ENCODE results near the gene KRTAP5-1. TPM values are rescaled to one million over a fixed set of nuclear protein-coding genes. Genes with fewer than 3 reads are reported as not detected.

KRTAP5-1 gene
- total and polyA plus RNA-seq, 7 experiments from 2014 or later, result not detected

DNA sequence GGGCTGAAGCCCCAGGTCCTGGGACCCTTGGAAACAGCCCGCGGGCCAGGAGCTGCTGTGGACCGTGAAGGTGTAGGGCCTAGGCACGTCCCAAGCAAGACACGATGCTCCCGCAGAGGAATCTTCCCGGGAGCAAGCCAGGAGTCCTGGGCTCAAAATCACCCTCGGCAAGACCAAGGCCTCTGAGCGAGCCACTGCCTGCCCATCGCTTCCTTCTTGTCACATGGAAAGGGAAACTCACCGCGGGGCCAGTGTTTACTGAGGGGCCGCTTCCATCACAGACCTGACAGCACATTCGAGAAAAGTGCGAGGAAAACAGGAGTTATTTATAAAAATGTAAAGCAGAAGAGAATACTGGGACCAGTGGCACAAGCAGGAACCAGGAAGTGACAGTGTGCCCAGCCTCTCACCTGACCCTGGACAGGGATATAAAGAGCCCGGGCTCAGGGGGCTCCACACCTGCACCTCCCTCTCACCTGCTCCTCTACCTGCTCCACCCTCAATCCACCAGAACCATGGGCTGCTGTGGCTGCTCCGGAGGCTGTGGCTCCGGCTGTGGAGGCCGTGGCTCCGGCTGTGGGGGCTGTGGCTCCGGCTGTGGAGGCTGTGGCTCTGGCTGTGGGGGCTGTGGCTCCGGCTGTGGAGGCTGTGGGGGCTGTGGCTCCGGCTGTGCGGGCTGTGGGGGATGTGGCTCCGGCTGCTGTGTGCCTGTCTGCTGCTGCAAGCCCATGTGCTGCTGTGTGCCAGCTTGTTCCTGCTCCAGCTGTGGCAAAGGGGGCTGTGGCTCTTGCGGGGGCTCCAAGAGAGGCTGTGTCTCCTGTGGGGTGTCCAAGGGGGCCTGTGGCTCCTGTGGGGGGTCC is 44.5 kb upstream of the KRTAP5-1 start, which contains the start of gene KRTAP5-5:
Gene KRTAP5-5, plus strand, starts transcription at position 450 of the 860 bp plus-strand sequence. Its CDS starts 66 bp downstream, at position 516.
- no peak for ATAC-seq
- Mint-ChIP-seq H3K27me3 (peaks cover 14 to 26% (median 16%) of the 10 kb centered on the region in 5 donors), H3K36me3 (no peaks in the 10 kb centered on the region), H3K9me3 (peaks cover 0 to 2% (median 0%) of the 10 kb centered on the region in 11 donors), H3K27ac (no peak within 1 kb of the TSS), H3K4me3 (peak within 1 kb of the TSS in 2 of 10 donors; percentile 4 to 29), H3K4me1 (peaks cover 0 to 17% (median 4%) of the 10 kb centered on the region in 7 donors)
- intact Hi-C loops (cut with micrococcal nuclease), result loop anchor here (1.0 to 5.0 kb wide), 4 partner anchors 34 to 427 kb away; no protein-coding TSS in a partner anchor
- Histone ChIP-seq H3K4me3 (ENCODE audit: low read length) (no peak within 1 kb of the TSS), H3K27ac (ENCODE audit: low read depth, low read length) (no peak within 1 kb of the TSS), H3K27me3 (ENCODE audit: control insufficient read depth in 2 of 2, insufficient read depth in 2 of 2, low read length in 2 of 2) (no peaks in the 10 kb centered on the region), H3K4me1 (ENCODE audit: control insufficient read depth in 2 of 2, insufficient read depth in 2 of 2, low read length in 2 of 2) (peaks cover 0 to 7% of the 10 kb centered on the region in 2 donors), H3K36me3 (ENCODE audit: control insufficient read depth in 2 of 3, insufficient read depth in 3 of 3, low read length in 3 of 3) (no peaks in the 10 kb centered on the region), H3K9me3 (ENCODE audit: control insufficient read depth in 2 of 3, low read length in 3 of 3) (no peaks in the 10 kb centered on the region)
- CTCF ChIA-PET, result interaction anchor here (0.6 to 1.5 kb wide), 5 partner anchors 10 to 958 kb away, joined by 3 to 5 read pairs (median 4); no protein-coding TSS in a partner anchor
- POLR2A ChIA-PET, result no interaction called here
- DNase-seq, result no peak

DNA sequence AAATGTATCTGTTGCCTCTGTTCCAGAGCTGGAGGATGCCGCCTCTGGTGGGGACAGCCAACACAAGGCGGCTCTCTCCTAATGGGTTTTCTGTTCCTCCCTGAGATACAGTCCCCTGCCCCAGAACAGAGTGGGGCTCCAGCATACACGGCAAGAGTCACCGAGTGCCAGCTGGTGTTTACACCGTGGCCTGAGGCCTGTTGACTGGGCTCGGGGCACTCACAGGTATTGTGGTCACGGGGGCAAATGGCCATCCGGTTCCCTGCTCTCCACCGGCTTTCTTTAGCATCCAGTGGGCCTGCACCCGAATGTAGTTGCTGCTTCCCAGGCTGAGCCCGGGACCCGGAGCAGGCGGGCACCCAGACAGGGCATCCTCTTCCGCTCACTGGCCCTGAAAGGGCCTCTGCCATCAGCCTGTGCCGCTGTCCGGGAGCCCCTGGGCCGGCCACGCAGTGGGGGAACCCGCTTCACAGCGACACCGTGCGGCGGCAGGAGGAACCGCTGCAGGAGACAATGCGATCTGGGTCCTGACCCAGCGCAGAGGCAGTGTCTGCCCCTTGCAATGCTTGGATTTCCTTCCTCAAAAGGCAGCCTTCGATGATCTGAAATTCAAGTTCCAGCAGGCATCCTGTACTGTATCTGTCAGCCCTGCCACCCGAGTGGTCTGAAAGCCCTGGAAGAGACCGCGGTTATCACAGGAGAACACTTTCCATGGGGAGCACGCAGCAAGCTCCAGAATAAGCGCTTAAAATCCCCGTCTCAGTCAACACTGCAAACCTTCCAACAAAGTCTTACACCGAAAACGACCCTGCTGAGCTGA is 43.6 kb upstream of the KRTAP5-1 start:
- H3K36me3 Mint-ChIP-seq, result no peaks in the 10 kb centered on the region
- peak overlapping the region in 2 of 10 donors; percentile 4 to 29 for H3K4me3 Mint-ChIP-seq
- ChIA-PET POLR2A (no interaction called here), CTCF (interaction anchor here (0.6 to 1.6 kb wide), 8 partner anchors 11 to 957 kb away, joined by 3 to 4 read pairs (median 4); no protein-coding TSS in a partner anchor)
- DNase-seq (peak; percentile 27 to 66 (median 52)), ATAC-seq (peak; percentile 91)
- H3K9me3 ChIP-seq (ENCODE audit: control insufficient read depth in 2 of 3, low read length in 3 of 3), result no peaks in the 10 kb centered on the region
- peaks cover 0 to 7% of the 10 kb centered on the region in 2 donors for H3K4me1 ChIP-seq (ENCODE audit: control insufficient read depth in 2 of 2, insufficient read depth in 2 of 2, low read length in 2 of 2)
- no peak overlapping the region for H3K27ac Mint-ChIP-seq
- H3K4me3 ChIP-seq (ENCODE audit: low read length), result no peak overlapping the region
- no peaks in the 10 kb centered on the region for H3K27me3 ChIP-seq (ENCODE audit: control insufficient read depth in 2 of 2, insufficient read depth in 2 of 2, low read length in 2 of 2)
- peaks cover 0 to 2% (median 0%) of the 10 kb centered on the region in 11 donors for H3K9me3 Mint-ChIP-seq
- intact Hi-C loops (cut with micrococcal nuclease), result loop anchor here (1.0 to 5.0 kb wide), 4 partner anchors 33 to 426 kb away; no protein-coding TSS in a partner anchor
- no peak overlapping the region for H3K27ac ChIP-seq (ENCODE audit: low read depth, low read length)
- H3K27me3 Mint-ChIP-seq, result peaks cover 14 to 19% (median 16%) of the 10 kb centered on the region in 5 donors
- H3K4me1 Mint-ChIP-seq, result peaks cover 0 to 17% (median 4%) of the 10 kb centered on the region in 7 donors
- no peaks in the 10 kb centered on the region for H3K36me3 ChIP-seq (ENCODE audit: control insufficient read depth in 2 of 3, insufficient read depth in 3 of 3, low read length in 3 of 3)

DNA sequence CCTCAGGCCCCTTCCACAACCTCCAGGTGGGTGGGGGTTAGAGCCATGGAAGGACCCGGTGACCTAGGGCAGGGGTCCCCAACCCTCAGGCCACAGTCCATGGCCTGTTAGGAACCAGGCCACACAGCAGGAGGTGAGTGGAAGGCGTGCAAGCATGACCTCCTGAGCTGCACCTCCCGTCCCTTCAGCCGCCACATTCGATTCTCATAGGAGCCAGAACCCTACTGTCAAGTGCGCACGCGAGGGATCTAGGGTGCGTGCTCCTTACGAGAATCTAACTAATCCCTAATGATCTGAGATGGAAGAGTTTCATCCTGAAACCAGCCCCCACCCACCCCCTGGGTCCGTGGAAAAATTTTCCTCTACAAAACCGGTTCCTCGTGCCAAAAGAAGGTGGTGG is 40.5 kb upstream of the KRTAP5-1 start:
- Histone ChIP-seq H3K9me3 (ENCODE audit: control insufficient read depth in 2 of 3, low read length in 3 of 3) (no peaks in the 10 kb centered on the region), H3K27me3 (ENCODE audit: control insufficient read depth in 2 of 2, insufficient read depth in 2 of 2, low read length in 2 of 2) (no peaks in the 10 kb centered on the region), H3K4me3 (ENCODE audit: low read length) (no peak overlapping the region), H3K36me3 (ENCODE audit: control insufficient read depth in 2 of 3, insufficient read depth in 3 of 3, low read length in 3 of 3) (no peaks in the 10 kb centered on the region), H3K4me1 (ENCODE audit: control insufficient read depth in 2 of 2, insufficient read depth in 2 of 2, low read length in 2 of 2) (peaks cover 0 to 7% of the 10 kb centered on the region in 2 donors), H3K27ac (ENCODE audit: low read depth, low read length) (no peak overlapping the region)
- intact Hi-C loops (cut with micrococcal nuclease), result loop anchor here in 1 of 2 donors (5.0 kb wide), 1 partner anchor 423 kb away; no protein-coding TSS in a partner anchor
- peaks cover 0 to 5% (median 0%) of the 10 kb centered on the region in 7 donors for H3K4me1 Mint-ChIP-seq
- DNase-seq (no peak), ATAC-seq (no peak)
- peaks cover 2 to 13% (median 6%) of the 10 kb centered on the region in 5 donors for H3K27me3 Mint-ChIP-seq
- no peak overlapping the region for H3K4me3 Mint-ChIP-seq
- CTCF ChIA-PET, result no interaction called here
- no peak overlapping the region for H3K27ac Mint-ChIP-seq
- POLR2A ChIA-PET, result no interaction called here
- H3K36me3 Mint-ChIP-seq, result no peaks in the 10 kb centered on the region
- no peaks in the 10 kb centered on the region for H3K9me3 Mint-ChIP-seq

DNA sequence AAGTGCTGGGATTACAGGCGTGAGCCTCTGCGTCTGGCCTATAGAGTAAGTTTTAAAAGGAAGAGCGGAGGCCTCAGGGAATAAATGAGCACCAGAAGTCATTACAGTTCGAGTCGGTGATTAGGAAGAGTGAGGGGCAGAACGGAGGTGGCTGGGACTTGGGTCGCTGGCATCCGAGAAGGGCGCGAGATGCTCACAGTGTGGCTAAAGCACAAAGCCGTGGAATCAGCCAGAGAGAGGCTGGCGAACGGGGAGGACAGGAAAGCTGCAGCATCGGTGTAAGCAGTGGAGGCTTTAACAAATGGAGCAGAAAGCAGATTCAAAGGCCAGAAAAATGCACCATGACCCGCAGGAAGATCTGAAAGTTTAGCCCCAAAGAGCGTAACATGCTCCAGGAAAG is 39.5 kb upstream of the KRTAP5-1 start:
- DNase-seq (no peak), ATAC-seq (no peak)
- intact Hi-C loops (cut with micrococcal nuclease), result loop anchor here in 1 of 2 donors (5.0 kb wide), 1 partner anchor 422 kb away; no protein-coding TSS in a partner anchor
- Mint-ChIP-seq H3K4me3 (no peak overlapping the region), H3K27ac (no peak overlapping the region), H3K27me3 (peaks cover 0 to 16% (median 5%) of the 10 kb centered on the region in 5 donors), H3K4me1 (peaks cover 0 to 4% (median under 1%) of the 10 kb centered on the region in 7 donors), H3K9me3 (no peaks in the 10 kb centered on the region), H3K36me3 (no peaks in the 10 kb centered on the region)
- no peaks in the 10 kb centered on the region for H3K36me3 ChIP-seq (ENCODE audit: control insufficient read depth in 2 of 3, insufficient read depth in 3 of 3, low read length in 3 of 3)
- no peak overlapping the region for H3K27ac ChIP-seq (ENCODE audit: low read depth, low read length)
- H3K27me3 ChIP-seq (ENCODE audit: control insufficient read depth in 2 of 2, insufficient read depth in 2 of 2, low read length in 2 of 2), result no peaks in the 10 kb centered on the region
- no peaks in the 10 kb centered on the region for H3K9me3 ChIP-seq (ENCODE audit: control insufficient read depth in 2 of 3, low read length in 3 of 3)
- ChIA-PET CTCF (no interaction called here), POLR2A (interaction anchor here (0.7 to 1.1 kb wide), 2 partner anchors 11 to 229 kb away, joined by 3 to 4 read pairs; no protein-coding TSS in a partner anchor)
- H3K4me1 ChIP-seq (ENCODE audit: control insufficient read depth in 2 of 2, insufficient read depth in 2 of 2, low read length in 2 of 2), result peaks cover 0 to 7% of the 10 kb centered on the region in 2 donors
- H3K4me3 ChIP-seq (ENCODE audit: low read length), result no peak overlapping the region

DNA sequence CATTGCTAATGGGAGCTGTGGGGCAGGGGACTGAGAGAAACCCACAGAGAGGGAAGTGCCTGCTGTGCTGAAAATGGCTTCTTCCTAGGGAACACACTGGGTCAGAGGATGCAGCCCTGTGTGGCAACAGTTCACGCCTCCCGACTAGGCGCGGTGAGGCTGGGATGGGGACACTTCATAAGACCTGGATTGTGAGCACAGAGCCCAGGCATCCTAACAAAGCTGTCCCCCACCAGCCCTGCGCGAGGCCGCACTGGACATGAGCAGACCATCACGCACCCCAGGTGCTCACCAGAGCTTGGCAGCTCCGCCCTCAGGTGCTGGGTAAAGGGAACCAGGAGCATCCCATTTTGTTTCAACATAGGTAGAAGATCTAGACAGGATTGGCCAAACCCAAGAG is 38.6 kb upstream of the KRTAP5-1 start:
- H3K4me3 ChIP-seq (ENCODE audit: low read length), result no peak overlapping the region
- POLR2A ChIA-PET, result interaction anchor here (0.7 to 1.1 kb wide), 2 partner anchors 10 to 230 kb away, joined by 3 to 4 read pairs; no protein-coding TSS in a partner anchor
- no peaks in the 10 kb centered on the region for H3K27me3 ChIP-seq (ENCODE audit: control insufficient read depth in 2 of 2, insufficient read depth in 2 of 2, low read length in 2 of 2)
- H3K4me3 Mint-ChIP-seq, result no peak overlapping the region
- H3K4me1 ChIP-seq (ENCODE audit: control insufficient read depth in 2 of 2, insufficient read depth in 2 of 2, low read length in 2 of 2), result peaks cover 0 to 3% of the 10 kb centered on the region in 2 donors
- intact Hi-C loops (cut with micrococcal nuclease), result no loop called here
- ATAC-seq (no peak), DNase-seq (no peak)
- no peaks in the 10 kb centered on the region for H3K36me3 Mint-ChIP-seq
- no peaks in the 10 kb centered on the region for H3K9me3 Mint-ChIP-seq
- peaks cover 0 to 21% (median 5%) of the 10 kb centered on the region in 5 donors for H3K27me3 Mint-ChIP-seq
- no peak overlapping the region for H3K27ac ChIP-seq (ENCODE audit: low read depth, low read length)
- no peak overlapping the region for H3K27ac Mint-ChIP-seq
- H3K4me1 Mint-ChIP-seq, result peaks cover 0 to 5% (median 4%) of the 10 kb centered on the region in 7 donors
- CTCF ChIA-PET, result no interaction called here
- H3K36me3 ChIP-seq (ENCODE audit: control insufficient read depth in 2 of 3, insufficient read depth in 3 of 3, low read length in 3 of 3), result no peaks in the 10 kb centered on the region
- no peaks in the 10 kb centered on the region for H3K9me3 ChIP-seq (ENCODE audit: control insufficient read depth in 2 of 3, low read length in 3 of 3)

DNA sequence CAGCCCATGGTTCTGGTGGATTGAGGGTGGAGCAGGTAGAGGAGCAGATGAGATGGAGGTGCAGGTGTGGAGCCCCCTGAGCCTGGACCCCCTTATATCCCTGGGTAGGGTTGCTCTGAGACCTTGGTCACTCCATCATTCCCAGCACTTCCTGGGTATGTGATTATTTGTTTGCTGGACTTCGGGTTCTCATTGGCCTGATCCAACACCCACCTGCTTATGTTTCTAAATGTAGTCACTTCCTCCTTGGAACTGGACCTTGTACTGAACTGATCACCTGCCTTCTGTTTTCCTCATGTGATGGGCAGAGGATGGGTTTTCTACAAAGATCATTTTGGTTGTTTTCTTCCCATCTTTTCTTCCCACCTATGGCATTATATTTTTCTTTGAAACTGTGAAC is 37.0 kb upstream of the KRTAP5-1 start, which contains the start of gene KRTAP5-4:
Gene KRTAP5-4, minus strand, starts transcription at position 53 of the 400 bp plus-strand sequence. Its CDS starts 45 bp downstream, at position 8.
- Histone ChIP-seq H3K36me3 (ENCODE audit: control insufficient read depth in 2 of 3, insufficient read depth in 3 of 3, low read length in 3 of 3) (no peaks in the 10 kb centered on the region), H3K27me3 (ENCODE audit: control insufficient read depth in 2 of 2, insufficient read depth in 2 of 2, low read length in 2 of 2) (no peaks in the 10 kb centered on the region), H3K4me1 (ENCODE audit: control insufficient read depth in 2 of 2, insufficient read depth in 2 of 2, low read length in 2 of 2) (no peaks in the 10 kb centered on the region), H3K27ac (ENCODE audit: low read depth, low read length) (no peak within 1 kb of the TSS), H3K4me3 (ENCODE audit: low read length) (no peak within 1 kb of the TSS), H3K9me3 (ENCODE audit: control insufficient read depth in 2 of 3, low read length in 3 of 3) (no peaks in the 10 kb centered on the region)
- ChIA-PET CTCF (no interaction called here), POLR2A (no interaction called here)
- Mint-ChIP-seq H3K27ac (no peak within 1 kb of the TSS), H3K9me3 (peaks cover 0 to 2% (median 0%) of the 10 kb centered on the region in 11 donors), H3K4me3 (no peak within 1 kb of the TSS), H3K27me3 (peaks cover 0 to 26% (median 10%) of the 10 kb centered on the region in 5 donors), H3K4me1 (peaks cover 0 to 5% (median 4%) of the 10 kb centered on the region in 7 donors), H3K36me3 (no peaks in the 10 kb centered on the region)
- no peak for ATAC-seq
- intact Hi-C loops (cut with micrococcal nuclease), result no loop called here
- no peak for DNase-seq

Data from naive thymus-derived CD4-positive, alpha-beta T cell (primary cell).